Spleen (tissue), 11 donors: Measurements from ENCODE around the gene RNF19B. TPM values are rescaled to one million over a fixed set of nuclear protein-coding genes. Genes with fewer than 3 reads are reported as not detected.
A peak's percentile ranks its signal among the peaks of the same experiment; 100 is the strongest.

ENCODE experiments used
- DNase-seq: peaks from one replicate; pipeline ENCODE4 v3.0.0-alpha.2; 2020
- H3K27ac ChIP-seq, 8 donors: fragments of 200-600 bp; sonication (generic) in 7 of 8; 1 replicate in 4 of 8; 2 replicates in 4 of 8; pipeline versions ENCODE4 v1.5.0 to v1.8.0; 2016 to 2021; ENCODE audit warnings: inconsistent platforms in 4 of 8, mild to moderate bottlenecking in 4 of 8, moderate library complexity in 1 of 8
- H3K27me3 ChIP-seq, 7 donors: fragments of 200-600 bp; sonication (generic) in 6 of 7; replicated peaks in 1 of 7; 1 replicate in 4 of 7; 2 replicates in 3 of 7; pipeline versions ENCODE4 v1.5.0 to v1.8.0; 2016 to 2021; ENCODE audit warnings: inconsistent platforms in 3 of 7, mild to moderate bottlenecking in 1 of 7
- H3K36me3 ChIP-seq, 6 donors: fragments of 200-600 bp; sonication (generic) in 5 of 6; 1 replicate in 4 of 6; 2 replicates in 2 of 6; pipeline versions ENCODE4 v1.5.0 to v1.8.0; 2016 to 2021; ENCODE audit warnings: inconsistent platforms in 2 of 6
- H3K4me1 ChIP-seq, 6 donors: fragments of 200-600 bp; sonication (generic) in 5 of 6; 1 replicate in 3 of 6; 2 replicates in 3 of 6; pipeline versions ENCODE4 v1.5.0 to v1.8.0; 2016 to 2021; ENCODE audit warnings: inconsistent platforms in 3 of 6
- H3K4me3 ChIP-seq, 8 donors: fragments of 200-600 bp; sonication (generic) in 7 of 8; 1 replicate in 4 of 8; 2 replicates in 4 of 8; pipeline versions ENCODE4 v1.5.0 to v1.8.0; 2016 to 2021; ENCODE audit warnings: inconsistent platforms in 4 of 8, mild to moderate bottlenecking in 4 of 8, moderate library complexity in 2 of 8
- H3K9me3 ChIP-seq, 8 donors: fragments of 200-600 bp; sonication (generic) in 7 of 8; 1 replicate in 4 of 8; 2 replicates in 4 of 8; pipeline versions ENCODE4 v1.5.0 to v1.8.0; 2016 to 2021; ENCODE audit warnings: inconsistent platforms in 4 of 8
- POLR2A ChIP-seq, 3 donors: fragments of 450-650 bp; IDR thresholded peaks; one replicate each; pipeline ENCODE4 v1.5.1; 2017; ENCODE audit warnings: antibody characterized with exemption in 3 of 3, mild to moderate bottlenecking in 1 of 3
- POLR2AphosphoS5 ChIP-seq, 3 donors: sonication (generic); formaldehyde crosslinking; IDR thresholded peaks; one replicate each; pipeline ENCODE4 v1.5.1; 2017; ENCODE audit warnings: antibody characterized with exemption in 3 of 3
- WGBS, 5 donors: extraction: QIAGEN DNeasy Blood & Tissue Kit in 3 of 5; methylation state at CpG; one replicate each; pipeline versions ENCODE4 v1.1.5 to v1.1.7; 2013 to 2018; 5-methylcytosine and 5-hydroxymethylcytosine counted together
- intact Hi-C: fragments of 100-400 bp; cut with DNase I; formaldehyde crosslinking; loops from one replicate; pipeline ENCODE4 v1.15.0; 2023; ENCODE audit warnings: low total_unique reads
- polyA plus RNA-seq, 3 donors: library from polyadenylated mRNA; stranded (reverse); fragments of 200-250 nt; gene quantifications; one replicate each; pipeline ENCODE4 v1.2.1, GENCODE V29; 2013
- total RNA-seq, 7 donors: library from RNA; depleted of rRNA in 3 of 7; stranded (reverse); fragments of >200 nt in 3 of 7; fragmentation: NEBNext Ultra II Directional in 4 of 7; extraction: Animal tissue kit (Norgen Biotek cat#: 25700) in 4 of 7; gene quantifications; one replicate each; pipeline versions ENCODE4 v1.1.0 to v1.2.1, GENCODE V29; 2016 to 2021
- TF ChIP-seq, protein P1 (sequence below), 11 experiments: fragments of 200-600 bp in 7 of 11; fragments of 450-650 bp in 4 of 11; sonication (generic) in 4 of 11; IDR thresholded peaks in 8 of 11; conservative IDR thresholded peaks in 3 of 11; 1 replicate in 7 of 11; 2 replicates in 4 of 11; pipeline versions ENCODE4 v1.4.0 to v1.8.0; 2016 to 2021; ENCODE audit warnings: antibody characterized with exemption in 11 of 11, inconsistent platforms in 4 of 11, mild to moderate bottlenecking in 1 of 11
- donor health status: healthy with polysubstance abuse.
- donor health status: DM: no; HTN: no; CAD: no; lungs with moderate emphysema.
- donor health status: DM: no; HTN: no; CAD: no.
- donor health status: Bipolar disorder and iron deficiency.
- donor health status: healthy.
- donor health status: DM: no; HTN: no; CAD: no.
- donor health status: DM: yes; HTN: yes; CAD: no.

RNF19B gene
- total and polyA plus RNA-seq, 10 donors: 3.6 to 38.4 (median 25.6) TPM

DNA sequence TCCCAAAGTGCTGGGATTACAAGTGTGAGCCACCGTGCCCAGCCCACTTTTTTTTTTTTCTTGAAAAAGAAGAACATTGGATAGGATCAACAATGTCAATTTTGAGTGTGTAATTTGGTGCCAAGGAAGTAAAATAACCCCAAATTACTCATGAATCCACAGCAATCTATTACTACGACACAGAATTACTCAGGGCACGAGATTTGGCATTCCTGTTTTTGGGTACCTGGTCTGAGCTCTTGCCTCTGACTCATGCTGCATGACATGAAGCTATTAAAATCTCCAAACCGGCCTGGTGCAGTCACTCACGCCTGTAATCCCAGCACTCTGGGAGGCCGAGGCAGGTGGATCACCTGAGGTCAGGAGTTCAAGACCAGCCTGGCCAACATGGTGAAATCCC is 10.4 kb downstream of the RNF19B start:
- Histone ChIP-seq H3K4me3 (no peak overlapping the region), H3K27ac (no peak overlapping the region), H3K4me1 (peaks cover 10 to 60% (median 35%) of the 10 kb centered on the region in 6 donors), H3K36me3 (peaks cover 0 to 39% (median 0%) of the 10 kb centered on the region in 6 donors), H3K9me3 (no peaks in the 10 kb centered on the region), H3K27me3 (no peaks in the 10 kb centered on the region)
- DNase-seq: no peak
- WGBS, 5 donors: 89 to 98% (median 94%) methylated on average over 3 to 6 of the region's 6 CpGs
- TF ChIP-seq, protein P1, sequence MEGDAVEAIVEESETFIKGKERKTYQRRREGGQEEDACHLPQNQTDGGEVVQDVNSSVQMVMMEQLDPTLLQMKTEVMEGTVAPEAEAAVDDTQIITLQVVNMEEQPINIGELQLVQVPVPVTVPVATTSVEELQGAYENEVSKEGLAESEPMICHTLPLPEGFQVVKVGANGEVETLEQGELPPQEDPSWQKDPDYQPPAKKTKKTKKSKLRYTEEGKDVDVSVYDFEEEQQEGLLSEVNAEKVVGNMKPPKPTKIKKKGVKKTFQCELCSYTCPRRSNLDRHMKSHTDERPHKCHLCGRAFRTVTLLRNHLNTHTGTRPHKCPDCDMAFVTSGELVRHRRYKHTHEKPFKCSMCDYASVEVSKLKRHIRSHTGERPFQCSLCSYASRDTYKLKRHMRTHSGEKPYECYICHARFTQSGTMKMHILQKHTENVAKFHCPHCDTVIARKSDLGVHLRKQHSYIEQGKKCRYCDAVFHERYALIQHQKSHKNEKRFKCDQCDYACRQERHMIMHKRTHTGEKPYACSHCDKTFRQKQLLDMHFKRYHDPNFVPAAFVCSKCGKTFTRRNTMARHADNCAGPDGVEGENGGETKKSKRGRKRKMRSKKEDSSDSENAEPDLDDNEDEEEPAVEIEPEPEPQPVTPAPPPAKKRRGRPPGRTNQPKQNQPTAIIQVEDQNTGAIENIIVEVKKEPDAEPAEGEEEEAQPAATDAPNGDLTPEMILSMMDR (IDR thresholded peaks at IDR 0.05 in 8 of 11, conservative IDR thresholded peaks at IDR 0.05 in 3 of 11): no peak
- TF ChIP-seq POLR2AphosphoS5 (IDR thresholded peaks at IDR 0.05) (no peak), POLR2A (IDR thresholded peaks at IDR 0.05) (no peak)
- intact Hi-C loops: no loop called here

DNA sequence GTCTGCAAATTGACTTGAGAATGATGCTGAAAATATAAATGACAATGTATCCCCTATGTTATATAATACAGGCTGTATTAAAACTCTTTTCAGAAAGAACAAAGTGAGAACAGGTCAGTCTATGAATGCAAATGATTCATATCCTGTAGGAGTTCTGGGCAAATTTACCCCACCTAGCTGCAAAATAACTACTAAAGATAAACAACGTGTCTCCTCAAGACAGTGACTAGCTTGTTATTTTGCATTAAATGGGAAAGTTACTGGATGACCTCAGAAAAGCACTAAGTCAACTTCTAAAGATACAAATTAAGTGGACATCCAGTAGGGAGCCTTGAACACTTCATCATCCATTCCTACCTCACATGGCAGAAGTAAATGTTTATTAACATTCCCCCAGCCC is 11.1 kb downstream of the RNF19B start:
- peaks cover 4 to 59% (median 34%) of the 10 kb centered on the region in 6 donors for H3K4me1 ChIP-seq
- 28 to 67% (median 52%) methylated on average over 1 of the region's 1 CpG for WGBS, 5 donors
- H3K36me3 ChIP-seq: peaks cover 0 to 37% (median under 1%) of the 10 kb centered on the region in 6 donors
- H3K27ac ChIP-seq: no peak overlapping the region
- TF ChIP-seq, protein P1 (IDR thresholded peaks at IDR 0.05 in 8 of 11, conservative IDR thresholded peaks at IDR 0.05 in 3 of 11): no peak
- TF ChIP-seq POLR2A (IDR thresholded peaks at IDR 0.05) (no peak), POLR2AphosphoS5 (IDR thresholded peaks at IDR 0.05) (no peak)
- no peak overlapping the region for H3K4me3 ChIP-seq
- no peak for DNase-seq
- H3K27me3 ChIP-seq: no peaks in the 10 kb centered on the region
- no peaks in the 10 kb centered on the region for H3K9me3 ChIP-seq
- intact Hi-C loops: no loop called here

DNA sequence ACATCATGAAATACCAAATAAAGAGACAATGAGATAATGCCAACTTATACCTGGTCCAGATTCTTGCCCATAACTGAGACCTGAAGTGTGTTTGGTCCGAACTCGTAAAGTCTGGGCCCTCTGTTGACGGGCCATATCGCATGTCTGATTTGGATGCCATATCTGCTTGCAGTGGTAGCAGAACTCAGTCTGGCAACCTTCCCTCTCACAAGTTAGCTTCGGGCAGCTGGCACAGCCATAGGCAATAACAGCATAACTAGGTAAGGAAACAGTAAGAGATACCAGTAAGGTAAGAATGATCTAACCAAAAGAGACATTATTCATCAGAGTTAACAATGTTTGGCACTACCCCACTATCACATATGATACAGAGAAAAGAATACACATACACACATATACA is 15.1 kb downstream of the RNF19B start:
- TF ChIP-seq POLR2AphosphoS5 (IDR thresholded peaks at IDR 0.05): no peak
- TF ChIP-seq POLR2A (IDR thresholded peaks at IDR 0.05): no peak
- TF ChIP-seq, protein P1 (IDR thresholded peaks at IDR 0.05 in 8 of 11, conservative IDR thresholded peaks at IDR 0.05 in 3 of 11): no peak
- DNase-seq: no peak
- intact Hi-C loops: no loop called here
- H3K9me3 ChIP-seq: no peaks in the 10 kb centered on the region
- no peaks in the 10 kb centered on the region for H3K27me3 ChIP-seq
- peak overlapping the region in 1 of 8 donors; percentile 16 for H3K27ac ChIP-seq
- H3K4me3 ChIP-seq: no peak overlapping the region
- peaks cover 0 to 55% (median 37%) of the 10 kb centered on the region in 6 donors for H3K36me3 ChIP-seq
- H3K4me1 ChIP-seq: peaks cover 0 to 30% (median 20%) of the 10 kb centered on the region in 6 donors
- WGBS, 5 donors: 88 to 98% (median 96%) methylated on average over 5 of the region's 5 CpGs

DNA sequence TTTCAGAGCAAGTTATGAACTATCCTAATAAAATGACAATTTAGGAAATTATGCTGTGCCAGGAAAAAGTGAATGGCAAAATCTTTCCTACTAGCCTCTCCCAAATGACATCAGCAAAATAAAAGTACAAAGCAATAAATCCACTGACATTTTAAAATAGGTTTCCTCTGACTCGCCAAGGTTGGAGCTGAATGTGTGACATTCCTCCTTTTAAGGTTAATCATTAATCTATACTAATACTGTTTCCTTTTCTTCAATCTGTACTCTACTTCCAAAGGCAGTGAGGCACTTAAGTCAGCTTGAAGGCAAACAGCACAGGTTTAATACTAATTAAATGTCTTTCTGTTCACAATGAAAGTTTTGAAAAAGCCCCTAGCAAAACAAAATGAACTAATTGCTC is 15.7 kb downstream of the RNF19B start:
- H3K4me1 ChIP-seq: peaks cover 0 to 28% (median 19%) of the 10 kb centered on the region in 6 donors
- WGBS, 5 donors: 53 to 80% (median 61%) methylated on average over 1 of the region's 1 CpG
- DNase-seq: no peak
- H3K36me3 ChIP-seq: peaks cover 0 to 61% (median 42%) of the 10 kb centered on the region in 6 donors
- H3K4me3 ChIP-seq: no peak overlapping the region
- TF ChIP-seq, protein P1 (IDR thresholded peaks at IDR 0.05 in 8 of 11, conservative IDR thresholded peaks at IDR 0.05 in 3 of 11): no peak
- no peak for TF ChIP-seq POLR2AphosphoS5 (IDR thresholded peaks at IDR 0.05)
- TF ChIP-seq POLR2A (IDR thresholded peaks at IDR 0.05): no peak
- intact Hi-C loops: no loop called here
- H3K27me3 ChIP-seq: no peaks in the 10 kb centered on the region
- peak overlapping the region in 2 of 8 donors; percentile 16 to 36 for H3K27ac ChIP-seq
- no peaks in the 10 kb centered on the region for H3K9me3 ChIP-seq
